ENCODE measurements around the gene MYO5B.
"Not testable (repeated sequence)": the region's sequence is repeated elsewhere in the genome, so short reads cannot be mapped to it uniquely, and the experiment has no call there.

MYO5B gene

DNA sequence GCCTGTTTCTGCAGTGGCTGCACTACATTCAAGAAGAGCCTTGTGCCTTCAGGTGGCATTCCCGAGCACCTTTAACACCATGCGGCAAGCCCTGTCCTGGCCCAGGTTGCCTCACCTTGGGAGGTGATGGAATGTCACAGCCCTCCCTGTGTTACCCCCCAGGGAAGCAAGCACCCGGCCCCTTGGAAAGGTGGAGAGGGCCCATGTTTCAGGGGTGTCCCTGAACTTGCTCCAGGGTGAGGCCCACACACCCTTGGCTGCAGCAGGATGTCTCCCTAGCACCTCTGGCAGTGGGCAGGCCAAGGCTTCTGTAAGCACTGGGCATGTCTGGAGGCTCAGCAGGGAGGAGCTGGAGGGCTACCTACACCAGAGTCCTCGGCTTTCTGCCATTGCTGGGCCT lies 352.3 kb downstream of the MYO5B start:
- DNase-seq (ENCODE audit: low read depth, low spot score), result no peak
- in situ Hi-C loops (cut with HindIII; ENCODE audit: low sequenced_read_pairs), result no loop called here

DNA sequence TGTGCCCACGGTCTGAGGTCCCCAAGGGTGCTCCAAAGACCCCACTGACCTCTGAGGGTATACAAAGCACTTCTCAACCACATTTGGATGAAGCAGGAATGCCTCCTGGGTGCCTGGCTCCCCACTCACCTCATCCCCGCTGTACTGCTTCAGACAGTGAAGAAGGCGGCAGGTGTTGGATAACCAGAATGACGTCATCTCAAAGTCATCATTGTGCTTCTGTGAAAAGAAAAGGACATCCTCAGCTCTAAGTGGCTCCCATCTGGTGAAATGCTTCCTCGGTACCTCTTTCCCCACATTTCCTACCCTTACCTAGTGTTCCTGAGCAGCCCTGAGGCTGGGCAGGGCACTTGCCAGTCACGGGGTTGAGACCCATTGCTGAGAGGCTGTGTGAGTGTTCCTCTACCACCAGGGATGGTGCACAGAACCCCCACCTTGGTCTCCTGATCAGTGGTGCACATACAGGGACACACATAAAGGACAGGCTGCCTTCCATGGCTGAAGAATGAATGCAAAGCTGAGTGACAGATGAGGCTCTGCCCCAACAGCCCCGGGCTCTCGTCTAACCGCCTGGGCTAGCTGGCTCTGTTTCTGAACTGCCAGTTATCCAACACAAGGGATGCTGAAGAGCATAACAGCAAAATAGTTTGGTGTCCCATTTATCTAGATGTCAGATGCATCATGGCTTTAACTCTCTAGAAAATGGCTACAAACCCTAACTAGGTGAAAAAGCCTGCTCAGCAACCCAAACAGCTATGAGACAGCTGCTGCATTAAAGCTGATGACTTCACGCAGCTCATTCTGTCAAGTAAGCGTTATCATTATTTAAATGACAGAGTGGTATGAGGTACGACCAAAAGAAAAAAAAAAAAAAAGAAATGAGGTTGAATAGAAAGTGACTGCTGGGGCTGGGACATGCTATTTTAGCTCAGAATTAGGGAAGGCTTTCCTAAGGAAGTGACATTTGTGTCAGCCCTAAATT lies 353.4 kb downstream of the MYO5B start:
- TF ChIP-seq, protein P1, sequence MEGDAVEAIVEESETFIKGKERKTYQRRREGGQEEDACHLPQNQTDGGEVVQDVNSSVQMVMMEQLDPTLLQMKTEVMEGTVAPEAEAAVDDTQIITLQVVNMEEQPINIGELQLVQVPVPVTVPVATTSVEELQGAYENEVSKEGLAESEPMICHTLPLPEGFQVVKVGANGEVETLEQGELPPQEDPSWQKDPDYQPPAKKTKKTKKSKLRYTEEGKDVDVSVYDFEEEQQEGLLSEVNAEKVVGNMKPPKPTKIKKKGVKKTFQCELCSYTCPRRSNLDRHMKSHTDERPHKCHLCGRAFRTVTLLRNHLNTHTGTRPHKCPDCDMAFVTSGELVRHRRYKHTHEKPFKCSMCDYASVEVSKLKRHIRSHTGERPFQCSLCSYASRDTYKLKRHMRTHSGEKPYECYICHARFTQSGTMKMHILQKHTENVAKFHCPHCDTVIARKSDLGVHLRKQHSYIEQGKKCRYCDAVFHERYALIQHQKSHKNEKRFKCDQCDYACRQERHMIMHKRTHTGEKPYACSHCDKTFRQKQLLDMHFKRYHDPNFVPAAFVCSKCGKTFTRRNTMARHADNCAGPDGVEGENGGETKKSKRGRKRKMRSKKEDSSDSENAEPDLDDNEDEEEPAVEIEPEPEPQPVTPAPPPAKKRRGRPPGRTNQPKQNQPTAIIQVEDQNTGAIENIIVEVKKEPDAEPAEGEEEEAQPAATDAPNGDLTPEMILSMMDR (IDR thresholded peaks at IDR 0.05; ENCODE audit: low read depth, low read length), result no peak
- H3K4me3 ChIP-seq (ENCODE audit: low read depth, low read length), result no peak overlapping the region
- in situ Hi-C loops (cut with HindIII; ENCODE audit: low sequenced_read_pairs), result no loop called here
- DNase-seq (ENCODE audit: low read depth, low spot score), result no peak

More for the DNA sequence above, 352.3 kb downstream of the MYO5B start:
- TF ChIP-seq, protein P1 (IDR thresholded peaks at IDR 0.05; ENCODE audit: low read depth, low read length), result no peak
- H3K4me3 ChIP-seq (ENCODE audit: low read depth, low read length), result no peak overlapping the region

- no peak overlapping the region for H3K4me3 ChIP-seq (ENCODE audit: low read depth, low read length)
- in situ Hi-C loops (cut with HindIII; ENCODE audit: low sequenced_read_pairs), result no loop called here
- TF ChIP-seq, protein P1 (IDR thresholded peaks at IDR 0.05; ENCODE audit: low read depth, low read length), result no peak
- DNase-seq (ENCODE audit: low read depth, low spot score), result peak; percentile 70
These were observed 355.9 kb downstream of the MYO5B start for GRCh38 chr18:49839012-49839411.

GRCh38 chr18:49838381-49838780 lies 356.6 kb downstream of the MYO5B start:
- in situ Hi-C loops (cut with HindIII; ENCODE audit: low sequenced_read_pairs), result no loop called here
- DNase-seq (ENCODE audit: low read depth, low spot score), result no peak
- TF ChIP-seq, protein P1 (IDR thresholded peaks at IDR 0.05; ENCODE audit: low read depth, low read length), result no peak
- H3K4me3 ChIP-seq (ENCODE audit: low read depth, low read length), result no peak overlapping the region

- in situ Hi-C loops (cut with HindIII; ENCODE audit: low sequenced_read_pairs), result no loop called here
- H3K4me3 ChIP-seq (ENCODE audit: low read depth, low read length), result no peak overlapping the region
- no peak for DNase-seq (ENCODE audit: low read depth, low spot score)
- TF ChIP-seq, protein P1 (IDR thresholded peaks at IDR 0.05; ENCODE audit: low read depth, low read length), result no peak
These were observed 357.1 kb downstream of the MYO5B start for GRCh38 chr18:49837889-49838288.

DNA sequence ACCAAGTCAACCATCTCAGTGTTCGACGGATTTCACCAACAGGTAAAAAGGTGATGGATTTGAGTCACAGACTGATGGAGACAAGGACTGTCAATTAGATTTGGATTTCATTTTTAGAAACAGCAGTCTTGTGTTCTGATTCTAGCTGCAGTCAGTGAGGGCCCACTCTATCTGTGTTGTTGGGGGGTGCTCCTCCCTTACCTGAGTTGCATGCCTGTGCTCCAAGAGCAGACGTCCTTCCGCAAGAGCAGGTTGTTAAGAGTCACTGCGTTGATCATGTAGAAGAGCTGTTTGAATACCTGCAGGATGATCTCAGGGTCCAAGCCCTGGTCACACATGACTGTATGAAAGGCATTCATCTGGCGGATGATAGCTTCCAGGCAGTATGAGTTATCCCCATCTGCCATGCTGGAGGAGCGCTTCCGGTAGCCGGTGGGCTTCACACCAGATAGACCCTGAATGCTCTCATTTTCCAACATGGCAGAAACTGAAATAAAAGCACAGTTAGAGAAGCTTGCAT lies 357.6 kb downstream of the MYO5B start:
- in situ Hi-C loops (cut with HindIII; ENCODE audit: low sequenced_read_pairs); H3K4me3 ChIP-seq (ENCODE audit: low read depth, low read length); DNase-seq (ENCODE audit: low read depth, low spot score): not testable (repeated sequence)

DNA sequence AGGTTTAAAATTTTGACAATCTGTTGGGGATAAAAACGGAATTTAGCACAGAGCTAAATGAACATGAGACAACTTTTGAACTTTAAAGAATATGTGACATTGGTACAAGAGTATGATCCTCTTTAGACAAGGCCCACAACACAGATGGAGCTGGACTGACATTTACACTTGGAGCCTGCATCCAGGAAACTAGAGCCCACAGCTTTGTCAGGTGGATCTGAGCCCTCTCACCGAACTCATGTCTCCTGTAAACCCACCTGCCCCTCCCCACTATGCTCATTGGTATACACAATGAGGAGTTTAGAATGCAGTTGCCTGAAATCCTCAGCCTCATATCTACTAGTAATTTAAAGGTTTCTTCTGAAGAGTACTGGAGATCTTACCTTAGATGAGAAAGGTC lies 359.5 kb downstream of the MYO5B start:
- TF ChIP-seq, protein P1 (IDR thresholded peaks at IDR 0.05; ENCODE audit: low read depth, low read length), result no peak
- DNase-seq (ENCODE audit: low read depth, low spot score), result no peak
- in situ Hi-C loops (cut with HindIII; ENCODE audit: low sequenced_read_pairs), result no loop called here
- no peak overlapping the region for H3K4me3 ChIP-seq (ENCODE audit: low read depth, low read length)

Measured in astrocyte of the spinal cord (primary cell).